WTC11 (cell line): Measurements from ENCODE around the gene ALS2.

Experiments used
- NFYB ChIP-seq: sonication (generic); formaldehyde crosslinking; conservative IDR thresholded peaks from 2 replicates; pipeline ENCODE4 v1.8.0; 2022; ENCODE audit warnings: low read depth, missing genetic modification reagents
- PRRX2 ChIP-seq: fragments of 250-450 bp; sonication (Bioruptor Pico); IDR thresholded peaks from 2 replicates; pipeline ENCODE4 v1.8.0; 2021; ENCODE audit warnings: mild to moderate bottlenecking
- ZNF232 ChIP-seq: sonication (generic); formaldehyde crosslinking; IDR thresholded peaks from 2 replicates; pipeline ENCODE4 v1.8.0; 2022; ENCODE audit warnings: mild to moderate bottlenecking, missing genetic modification reagents
- TF ChIP-seq, protein P1 (sequence below): sonication (generic); formaldehyde crosslinking; IDR thresholded peaks from 2 replicates; pipeline ENCODE4 v1.8.1; 2022; ENCODE audit warnings: low read depth, missing genetic modification reagents, borderline replicate concordance
- TF ChIP-seq, protein P2 (sequence below): fragments of 200-600 bp; IDR thresholded peaks from 2 replicates; pipeline ENCODE4 v1.8.0; 2022; ENCODE audit warnings: antibody characterized with exemption
- TF ChIP-seq, protein P3 (sequence below): sonication (generic); formaldehyde crosslinking; IDR thresholded peaks from 2 replicates; pipeline ENCODE4 v1.8.1; 2023; ENCODE audit warnings: mild to moderate bottlenecking, moderate library complexity, missing genetic modification reagents

- TF ChIP-seq, protein P1, sequence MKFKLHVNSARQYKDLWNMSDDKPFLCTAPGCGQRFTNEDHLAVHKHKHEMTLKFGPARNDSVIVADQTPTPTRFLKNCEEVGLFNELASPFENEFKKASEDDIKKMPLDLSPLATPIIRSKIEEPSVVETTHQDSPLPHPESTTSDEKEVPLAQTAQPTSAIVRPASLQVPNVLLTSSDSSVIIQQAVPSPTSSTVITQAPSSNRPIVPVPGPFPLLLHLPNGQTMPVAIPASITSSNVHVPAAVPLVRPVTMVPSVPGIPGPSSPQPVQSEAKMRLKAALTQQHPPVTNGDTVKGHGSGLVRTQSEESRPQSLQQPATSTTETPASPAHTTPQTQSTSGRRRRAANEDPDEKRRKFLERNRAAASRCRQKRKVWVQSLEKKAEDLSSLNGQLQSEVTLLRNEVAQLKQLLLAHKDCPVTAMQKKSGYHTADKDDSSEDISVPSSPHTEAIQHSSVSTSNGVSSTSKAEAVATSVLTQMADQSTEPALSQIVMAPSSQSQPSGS (CRISPR knock-in tag): no peak
- TF ChIP-seq, protein P2, sequence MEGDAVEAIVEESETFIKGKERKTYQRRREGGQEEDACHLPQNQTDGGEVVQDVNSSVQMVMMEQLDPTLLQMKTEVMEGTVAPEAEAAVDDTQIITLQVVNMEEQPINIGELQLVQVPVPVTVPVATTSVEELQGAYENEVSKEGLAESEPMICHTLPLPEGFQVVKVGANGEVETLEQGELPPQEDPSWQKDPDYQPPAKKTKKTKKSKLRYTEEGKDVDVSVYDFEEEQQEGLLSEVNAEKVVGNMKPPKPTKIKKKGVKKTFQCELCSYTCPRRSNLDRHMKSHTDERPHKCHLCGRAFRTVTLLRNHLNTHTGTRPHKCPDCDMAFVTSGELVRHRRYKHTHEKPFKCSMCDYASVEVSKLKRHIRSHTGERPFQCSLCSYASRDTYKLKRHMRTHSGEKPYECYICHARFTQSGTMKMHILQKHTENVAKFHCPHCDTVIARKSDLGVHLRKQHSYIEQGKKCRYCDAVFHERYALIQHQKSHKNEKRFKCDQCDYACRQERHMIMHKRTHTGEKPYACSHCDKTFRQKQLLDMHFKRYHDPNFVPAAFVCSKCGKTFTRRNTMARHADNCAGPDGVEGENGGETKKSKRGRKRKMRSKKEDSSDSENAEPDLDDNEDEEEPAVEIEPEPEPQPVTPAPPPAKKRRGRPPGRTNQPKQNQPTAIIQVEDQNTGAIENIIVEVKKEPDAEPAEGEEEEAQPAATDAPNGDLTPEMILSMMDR: no peak
- TF ChIP-seq, protein P3, sequence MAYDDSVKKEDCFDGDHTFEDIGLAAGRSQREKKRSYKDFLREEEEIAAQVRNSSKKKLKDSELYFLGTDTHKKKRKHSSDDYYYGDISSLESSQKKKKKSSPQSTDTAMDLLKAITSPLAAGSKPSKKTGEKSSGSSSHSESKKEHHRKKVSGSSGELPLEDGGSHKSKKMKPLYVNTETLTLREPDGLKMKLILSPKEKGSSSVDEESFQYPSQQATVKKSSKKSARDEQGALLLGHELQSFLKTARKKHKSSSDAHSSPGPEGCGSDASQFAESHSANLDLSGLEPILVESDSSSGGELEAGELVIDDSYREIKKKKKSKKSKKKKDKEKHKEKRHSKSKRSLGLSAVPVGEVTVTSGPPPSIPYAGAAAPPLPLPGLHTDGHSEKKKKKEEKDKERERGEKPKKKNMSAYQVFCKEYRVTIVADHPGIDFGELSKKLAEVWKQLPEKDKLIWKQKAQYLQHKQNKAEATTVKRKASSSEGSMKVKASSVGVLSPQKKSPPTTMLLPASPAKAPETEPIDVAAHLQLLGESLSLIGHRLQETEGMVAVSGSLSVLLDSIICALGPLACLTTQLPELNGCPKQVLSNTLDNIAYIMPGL (CRISPR knock-in tag): no peak
- no peak for TF ChIP-seq PRRX2 (CRISPR knock-in tag)
- no peak for TF ChIP-seq NFYB
- TF ChIP-seq ZNF232 (CRISPR knock-in tag): no peak
Observed at GRCh38 chr2:201789395-201789794, 8.7 kb upstream of the ALS2 start.
